Fibroblast of lung (primary cell): Measurements from ENCODE around the gene TRIM46. TPM values are rescaled to one million over a fixed set of nuclear protein-coding genes. Genes with fewer than 3 reads are reported as not detected.
"Not testable (repeated sequence)": the region's sequence is repeated elsewhere in the genome, so short reads cannot be mapped to it uniquely, and the experiment has no call there.

Experiments used
- DNase-seq, 2 donors: peaks; one replicate each; pipeline versions ENCODE4 v3.0.0 to v3.0.0-alpha.2; 2010; ENCODE audit warnings: low read depth in 2 of 2
- H2AFZ ChIP-seq: 2 replicates; pipeline ENCODE4 v1.5.1; 2012; ENCODE audit warnings: low read length, control low read depth, inconsistent platforms
- H3K27ac ChIP-seq: 2 replicates; pipeline ENCODE4 v1.5.1; 2011; ENCODE audit warnings: low read length, control low read depth; ENCODE audit not compliant: insufficient read depth
- H3K27me3 ChIP-seq: 2 replicates; pipeline ENCODE4 v1.5.1; 2011; ENCODE audit warnings: mild to moderate bottlenecking, low read length; ENCODE audit not compliant: control insufficient read depth, insufficient read depth
- H3K36me3 ChIP-seq: 2 replicates; pipeline ENCODE4 v1.5.1; 2011; ENCODE audit warnings: low read length; ENCODE audit not compliant: control insufficient read depth, insufficient read depth
- H3K4me1 ChIP-seq: 2 replicates; pipeline ENCODE4 v1.5.1; 2011; ENCODE audit warnings: low read length; ENCODE audit not compliant: control insufficient read depth, insufficient read depth; ENCODE audit errors: extremely low read depth
- H3K4me2 ChIP-seq: 2 replicates; pipeline ENCODE4 v1.5.1; 2011; ENCODE audit warnings: low read length, control low read depth; ENCODE audit not compliant: insufficient read depth; ENCODE audit errors: extremely low read depth
- H3K4me3 ChIP-seq, 4 experiments: fragments of 200-600 bp in 1 of 4; sonication (generic) in 1 of 4; replicated peaks in 1 of 4; 2 replicates each; pipeline ENCODE4 v1.5.1; 2011 to 2016; ENCODE audit warnings: low read length in 4 of 4, low read depth in 3 of 4, mild to moderate bottlenecking in 3 of 4, control low read depth in 2 of 4, inconsistent platforms in 1 of 4, mixed read lengths in 1 of 4; ENCODE audit not compliant: insufficient read depth in 1 of 4; ENCODE audit errors: control extremely low read depth in 1 of 4
- H3K79me2 ChIP-seq: 2 replicates; pipeline ENCODE4 v1.5.1; 2012; ENCODE audit warnings: mild to moderate bottlenecking, low read length, inconsistent platforms; ENCODE audit not compliant: control insufficient read depth, insufficient read depth
- H3K9ac ChIP-seq: 2 replicates; pipeline ENCODE4 v1.5.1; 2011; ENCODE audit warnings: mild to moderate bottlenecking, low read length, control low read depth; ENCODE audit not compliant: insufficient read depth
- H3K9me3 ChIP-seq: 2 replicates; pipeline ENCODE4 v1.5.1; 2012; ENCODE audit warnings: low read depth, low read length; ENCODE audit not compliant: control insufficient read depth, insufficient read depth
- H4K20me1 ChIP-seq: 2 replicates; pipeline ENCODE4 v1.5.1; 2011; ENCODE audit warnings: low read length; ENCODE audit not compliant: control insufficient read depth, insufficient read depth; ENCODE audit errors: extremely low read depth
- EZH2 ChIP-seq: IDR thresholded peaks from 2 replicates; pipeline ENCODE4 v1.5.1; 2012; ENCODE audit warnings: low read length, control low read depth, mild to moderate bottlenecking; ENCODE audit errors: missing control alignments
- polyA plus RNA-seq, 2 donors: library from polyadenylated mRNA; depleted of rRNA in 1 of 2; stranded (reverse) in 1 of 2; unstranded in 1 of 2; fragments of >200 nt; gene quantifications; 2 replicates each; pipeline ENCODE4 v1.2.1, GENCODE V29; 2011 to 2012; ENCODE audit warnings: missing spikeins in 1 of 2
- total RNA-seq: library from RNA; depleted of rRNA; stranded (reverse); fragments of >200 nt; gene quantifications from 2 replicates; pipeline ENCODE4 v1.2.1, GENCODE V29; 2014
- TF ChIP-seq, protein P1 (sequence below), 2 donors: IDR thresholded peaks in 1 of 2; conservative IDR thresholded peaks in 1 of 2; 1 replicate in 1 of 2; 2 replicates in 1 of 2; pipeline ENCODE4 v1.5.1; 2011 to 2012; ENCODE audit warnings: low read length in 2 of 2, control low read depth in 1 of 2, inconsistent platforms in 1 of 2, low read depth in 1 of 2, mild to moderate bottlenecking in 1 of 2

The TRIM46 gene
- total and polyA plus RNA-seq, 2 donors (not counting 1 experiment from before 2014, with no cell fraction given): 1.9 to 4.0 TPM

DNA sequence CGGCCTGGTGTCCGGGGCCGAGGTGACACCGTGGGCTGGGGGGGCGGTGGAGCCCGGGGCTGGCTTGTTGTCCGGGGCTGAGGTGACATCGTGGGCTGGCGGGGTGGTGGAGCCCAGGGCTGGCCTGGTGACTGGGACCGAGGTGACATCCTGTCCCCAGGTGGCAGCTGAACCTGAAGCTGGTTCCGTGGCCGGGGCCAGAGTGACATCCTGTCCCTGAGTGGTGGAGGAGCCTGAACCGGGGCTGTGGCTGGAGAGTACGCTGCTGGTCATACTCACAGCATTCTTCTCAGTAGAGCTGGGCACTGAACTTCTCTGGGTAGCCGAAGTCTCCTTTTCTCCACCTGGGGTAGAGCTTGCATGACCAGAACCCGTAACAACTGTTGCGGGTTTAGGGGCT, 18.3 kb downstream of the TRIM46 start:
- peaks cover 4% of the 10 kb centered on the region for H3K36me3 ChIP-seq
- no peak for DNase-seq
- no peak overlapping the region for H3K9ac ChIP-seq
- no peaks in the 10 kb centered on the region for H3K27me3 ChIP-seq
- H3K4me2 ChIP-seq: no peak overlapping the region
- no peaks in the 10 kb centered on the region for H4K20me1 ChIP-seq
- no peak overlapping the region for H3K27ac ChIP-seq
- H3K79me2 ChIP-seq: peaks cover 8% of the 10 kb centered on the region
- TF ChIP-seq, protein P1, sequence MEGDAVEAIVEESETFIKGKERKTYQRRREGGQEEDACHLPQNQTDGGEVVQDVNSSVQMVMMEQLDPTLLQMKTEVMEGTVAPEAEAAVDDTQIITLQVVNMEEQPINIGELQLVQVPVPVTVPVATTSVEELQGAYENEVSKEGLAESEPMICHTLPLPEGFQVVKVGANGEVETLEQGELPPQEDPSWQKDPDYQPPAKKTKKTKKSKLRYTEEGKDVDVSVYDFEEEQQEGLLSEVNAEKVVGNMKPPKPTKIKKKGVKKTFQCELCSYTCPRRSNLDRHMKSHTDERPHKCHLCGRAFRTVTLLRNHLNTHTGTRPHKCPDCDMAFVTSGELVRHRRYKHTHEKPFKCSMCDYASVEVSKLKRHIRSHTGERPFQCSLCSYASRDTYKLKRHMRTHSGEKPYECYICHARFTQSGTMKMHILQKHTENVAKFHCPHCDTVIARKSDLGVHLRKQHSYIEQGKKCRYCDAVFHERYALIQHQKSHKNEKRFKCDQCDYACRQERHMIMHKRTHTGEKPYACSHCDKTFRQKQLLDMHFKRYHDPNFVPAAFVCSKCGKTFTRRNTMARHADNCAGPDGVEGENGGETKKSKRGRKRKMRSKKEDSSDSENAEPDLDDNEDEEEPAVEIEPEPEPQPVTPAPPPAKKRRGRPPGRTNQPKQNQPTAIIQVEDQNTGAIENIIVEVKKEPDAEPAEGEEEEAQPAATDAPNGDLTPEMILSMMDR (conservative IDR thresholded peaks at IDR 0.05 in 1 of 2, IDR thresholded peaks at IDR 0.05 in 1 of 2; ENCODE audit: low read depth in 1 of 2, low read length in 2 of 2): no peak
- no peak for TF ChIP-seq EZH2
- H3K4me1 ChIP-seq: peaks cover 19% of the 10 kb centered on the region
- H3K4me3 ChIP-seq: no peak overlapping the region
- H3K9me3 ChIP-seq: no peaks in the 10 kb centered on the region
- no peak overlapping the region for H2AFZ ChIP-seq

DNA sequence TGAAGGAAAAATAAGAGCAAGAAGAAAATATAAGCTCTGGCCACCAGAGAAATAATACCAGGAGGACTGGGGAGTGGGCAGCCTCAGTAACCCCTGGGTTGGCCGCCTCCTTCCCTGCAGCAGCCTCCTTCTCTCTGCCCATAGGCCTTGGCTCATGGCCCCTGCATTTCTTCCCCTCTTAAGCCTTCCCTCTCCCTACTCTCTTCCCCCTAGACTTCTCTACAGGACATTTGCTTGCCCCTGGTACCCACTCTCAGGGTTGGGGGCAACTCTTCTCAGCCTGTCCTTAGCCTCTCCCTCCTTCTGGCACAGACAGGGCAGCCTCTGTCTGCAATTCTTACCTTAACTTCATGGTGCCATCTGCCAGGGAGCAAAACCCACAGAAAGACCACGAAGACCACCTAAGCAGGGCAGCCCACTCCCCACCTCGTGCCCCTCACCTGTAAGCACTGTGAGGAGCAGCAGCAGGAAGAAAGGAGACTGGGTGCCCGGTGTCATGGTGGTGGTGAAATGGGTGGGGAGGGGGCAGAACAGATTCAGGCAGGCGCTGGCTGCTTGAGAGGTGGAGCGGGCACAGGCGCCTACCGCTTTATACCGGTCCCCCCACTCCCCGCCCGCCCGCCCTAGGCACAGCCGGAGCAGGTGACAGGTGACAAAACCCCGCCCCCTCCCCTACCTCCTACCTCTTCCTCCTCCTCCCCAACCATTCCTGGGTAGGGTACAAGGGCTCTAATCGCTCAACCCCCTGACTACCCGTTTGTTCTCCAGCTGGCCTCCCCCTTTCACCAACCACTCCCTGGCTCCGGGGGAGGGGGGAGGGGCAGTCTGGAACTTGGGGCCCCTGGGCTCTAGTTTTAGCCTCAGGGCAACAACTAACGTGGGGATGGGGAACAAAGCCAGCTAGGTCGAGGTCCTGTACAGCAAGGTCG, 19.0 kb downstream of the TRIM46 start:
- no peak for DNase-seq
- Histone ChIP-seq H3K27me3 (no peaks in the 10 kb centered on the region), H3K9me3 (no peaks in the 10 kb centered on the region), H3K9ac (peak overlapping the region; percentile 78), H2AFZ (no peak overlapping the region), H3K4me2 (peak overlapping the region; percentile 55), H3K4me1 (peaks cover 19% of the 10 kb centered on the region), H3K79me2 (peaks cover 8% of the 10 kb centered on the region), H3K27ac (peak overlapping the region; percentile 94), H4K20me1 (no peaks in the 10 kb centered on the region), H3K4me3 (peak overlapping the region in 3 of 4 experiments; percentile 3 to 64 (median 46)), H3K36me3 (peaks cover 7% of the 10 kb centered on the region)
- TF ChIP-seq, protein P1 (conservative IDR thresholded peaks at IDR 0.05 in 1 of 2, IDR thresholded peaks at IDR 0.05 in 1 of 2; ENCODE audit: low read depth in 1 of 2, low read length in 2 of 2): no peak
- TF ChIP-seq EZH2: no peak

DNA sequence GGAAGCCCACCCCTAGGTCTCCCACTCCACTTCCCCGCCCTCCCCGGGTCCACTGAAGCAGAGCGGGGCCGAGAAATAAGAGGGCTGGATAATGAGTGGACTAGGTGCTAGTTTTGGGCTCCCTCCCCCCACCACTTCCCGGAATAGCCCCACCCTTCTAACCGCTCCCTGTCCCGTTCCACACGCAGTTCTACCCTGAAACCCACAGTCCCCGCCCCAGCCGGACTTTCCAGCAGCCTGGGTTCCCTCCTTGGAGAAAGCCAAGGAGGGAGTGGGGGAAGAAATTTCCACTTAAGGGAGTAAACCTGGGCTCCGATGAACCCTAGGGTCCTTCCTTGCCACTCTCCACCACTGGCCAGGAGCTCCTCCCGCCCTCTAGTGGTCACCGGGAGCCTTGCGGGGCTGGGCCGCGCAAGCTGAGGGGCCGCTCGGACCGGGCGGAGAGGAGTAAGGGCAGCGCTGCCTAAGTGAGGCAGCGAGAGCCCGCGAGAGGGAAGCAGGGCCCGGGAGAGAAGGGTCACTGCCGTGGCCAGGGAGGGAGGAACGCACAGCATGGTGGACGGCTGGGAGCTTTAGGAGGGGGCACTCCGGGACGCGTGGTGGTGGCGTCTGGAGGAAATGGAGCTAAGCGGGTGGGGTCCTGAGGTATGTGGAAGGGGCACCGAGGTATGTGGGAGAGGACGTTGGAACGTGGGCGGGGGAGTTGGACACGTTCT, 19.8 kb downstream of the TRIM46 start:
- Histone ChIP-seq H3K27ac (peak overlapping the region; percentile 94), H2AFZ (peak overlapping the region; percentile 17), H3K9ac (peak overlapping the region; percentile 78), H3K4me2 (peak overlapping the region; percentile 98), H3K4me3 (peak overlapping the region; percentile 33 to 64 (median 49)), H3K79me2 (peaks cover 8% of the 10 kb centered on the region), H3K4me1 (peaks cover 19% of the 10 kb centered on the region), H4K20me1 (no peaks in the 10 kb centered on the region), H3K36me3 (peaks cover 16% of the 10 kb centered on the region), H3K27me3 (no peaks in the 10 kb centered on the region), H3K9me3 (no peaks in the 10 kb centered on the region)
- DNase-seq: peak; percentile 88 to 92
- no peak for TF ChIP-seq EZH2
- TF ChIP-seq, protein P1 (conservative IDR thresholded peaks at IDR 0.05 in 1 of 2, IDR thresholded peaks at IDR 0.05 in 1 of 2; ENCODE audit: low read depth in 1 of 2, low read length in 2 of 2): peak; percentile 88 to 97

DNA sequence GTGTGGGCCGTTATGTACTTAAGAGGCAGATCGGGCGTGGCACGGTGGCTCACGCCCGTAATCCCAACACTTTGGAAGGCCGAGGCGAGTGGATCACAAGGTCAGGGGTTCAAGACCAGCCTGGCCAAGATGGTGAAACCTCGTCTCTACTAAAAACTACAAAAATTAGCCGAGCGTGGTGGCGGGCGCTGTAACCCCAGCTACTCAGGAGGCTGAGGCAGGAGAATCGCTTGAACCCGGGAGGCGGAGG, 20.3 kb downstream of the TRIM46 start:
- H3K4me2 ChIP-seq: peak overlapping the region; percentile 98
- peak overlapping the region; percentile 17 for H2AFZ ChIP-seq
- H3K27ac ChIP-seq: peak overlapping the region; percentile 94
- H3K4me1 ChIP-seq: peaks cover 19% of the 10 kb centered on the region
- H3K36me3 ChIP-seq: peaks cover 16% of the 10 kb centered on the region
- H3K27me3 ChIP-seq, DNase-seq, H3K9me3 ChIP-seq, H4K20me1 ChIP-seq, H3K79me2 ChIP-seq: not testable (repeated sequence)
- H3K4me3 ChIP-seq: peak overlapping the region; percentile 33 to 64 (median 49)
- H3K9ac ChIP-seq: peak overlapping the region; percentile 78
